IMR-90 (cell line): ENCODE results near the gene AKAP13.

Experiments
- FOS ChIP-seq: fragments of 150-350 bp; IDR thresholded peaks from 2 replicates; pipeline ENCODE4 v1.6.1; 2016; ENCODE audit warnings: low read depth, low read length
- POLR2A ChIP-seq: IDR thresholded peaks from 2 replicates; pipeline ENCODE4 v1.6.1; 2012; ENCODE audit warnings: mild to moderate bottlenecking, low read depth, low read length
- RAD21 ChIP-seq: IDR thresholded peaks from 2 replicates; pipeline ENCODE4 v1.6.1; 2012; ENCODE audit warnings: low read length, improper control_type of control experiment
- RFX5 ChIP-seq: IDR thresholded peaks from 2 replicates; pipeline ENCODE4 v1.8.0; 2012; ENCODE audit warnings: low read depth, mild to moderate bottlenecking, low read length, moderate library complexity
- TF ChIP-seq, protein P1 (sequence below): conservative IDR thresholded peaks from 2 replicates; pipeline ENCODE4 v1.5.1; 2012; ENCODE audit warnings: mild to moderate bottlenecking, low read depth, low read length, improper control_type of control experiment

DNA sequence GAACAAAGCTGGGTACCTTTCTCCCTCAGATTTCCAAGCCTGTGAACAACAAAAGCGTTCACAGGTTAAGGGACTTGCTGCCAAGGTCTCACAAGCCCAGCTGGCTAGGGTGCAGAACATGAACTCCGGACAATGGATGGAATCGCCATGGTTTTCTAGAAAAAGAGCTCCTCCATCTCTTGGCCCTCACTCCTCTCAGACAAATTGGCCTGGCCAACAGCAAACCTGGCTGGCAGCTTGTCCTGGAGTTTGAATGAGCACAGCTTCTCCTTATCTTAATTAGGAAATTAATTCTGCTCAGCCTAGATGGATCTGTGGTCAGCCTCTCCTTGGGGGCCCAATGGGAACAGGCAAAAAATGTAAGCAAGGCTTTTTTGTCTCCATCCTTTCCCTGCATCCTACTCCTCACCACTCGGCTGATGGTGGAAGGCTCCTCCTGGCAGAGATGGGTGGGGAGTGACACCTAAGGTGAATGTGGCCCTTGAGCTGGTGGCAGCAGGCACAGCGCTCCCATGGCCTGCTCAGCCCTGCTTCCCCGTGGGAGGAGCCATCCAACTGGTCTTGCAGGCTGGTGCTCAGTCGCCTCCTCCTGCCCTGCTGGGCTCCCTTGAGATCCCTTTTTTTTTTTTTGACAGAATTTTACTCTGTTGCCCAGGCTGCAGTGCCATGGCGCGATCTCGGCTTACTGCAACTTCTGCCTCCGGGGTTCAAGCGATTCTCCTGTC is 408.5 kb downstream of the AKAP13 start:
- TF ChIP-seq, protein P1, sequence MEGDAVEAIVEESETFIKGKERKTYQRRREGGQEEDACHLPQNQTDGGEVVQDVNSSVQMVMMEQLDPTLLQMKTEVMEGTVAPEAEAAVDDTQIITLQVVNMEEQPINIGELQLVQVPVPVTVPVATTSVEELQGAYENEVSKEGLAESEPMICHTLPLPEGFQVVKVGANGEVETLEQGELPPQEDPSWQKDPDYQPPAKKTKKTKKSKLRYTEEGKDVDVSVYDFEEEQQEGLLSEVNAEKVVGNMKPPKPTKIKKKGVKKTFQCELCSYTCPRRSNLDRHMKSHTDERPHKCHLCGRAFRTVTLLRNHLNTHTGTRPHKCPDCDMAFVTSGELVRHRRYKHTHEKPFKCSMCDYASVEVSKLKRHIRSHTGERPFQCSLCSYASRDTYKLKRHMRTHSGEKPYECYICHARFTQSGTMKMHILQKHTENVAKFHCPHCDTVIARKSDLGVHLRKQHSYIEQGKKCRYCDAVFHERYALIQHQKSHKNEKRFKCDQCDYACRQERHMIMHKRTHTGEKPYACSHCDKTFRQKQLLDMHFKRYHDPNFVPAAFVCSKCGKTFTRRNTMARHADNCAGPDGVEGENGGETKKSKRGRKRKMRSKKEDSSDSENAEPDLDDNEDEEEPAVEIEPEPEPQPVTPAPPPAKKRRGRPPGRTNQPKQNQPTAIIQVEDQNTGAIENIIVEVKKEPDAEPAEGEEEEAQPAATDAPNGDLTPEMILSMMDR = no peak
- TF ChIP-seq RAD21 (no peak), POLR2A (no peak), RFX5 (no peak), FOS (no peak)
